GM10248 (cell line): ENCODE measurements around the gene ZNF664.

Experiments
- CTCF ChIA-PET: fragments of 300-600 bp; sonication (Branson Sonifier 250); formaldehyde crosslinking; extraction: SDS; loops from one replicate; lab custom pipeline; 2021; ENCODE audit warnings: antibody characterized with exemption; lab: Yijun Ruan, JAX
- POLR2A ChIA-PET: fragments of 350-650 bp; sonication (Branson Sonifier 250); formaldehyde crosslinking; extraction: SDS; loops from one replicate; lab custom pipeline; 2020; ENCODE audit warnings: antibody characterized with exemption; lab: Yijun Ruan, JAX
- DNase-seq: peaks from one replicate; pipeline ENCODE4 v3.0.0; 2012; ENCODE audit errors: extremely low spot score
- CTCF ChIP-seq: IDR thresholded peaks from 2 replicates; pipeline ENCODE4 v1.5.1; 2012; ENCODE audit warnings: mild to moderate bottlenecking, low read depth; ENCODE audit errors: extremely low read depth, missing control alignments, control extremely low read depth

The ZNF664 gene

GRCh38 chr12:123931686-123932321, 41.2 kb upstream of the ZNF664 start:
- no peak for DNase-seq
- CTCF ChIA-PET, result interaction anchor here (1.8 kb wide), 1 partner anchor 27 kb away, joined by 4 read pairs; no protein-coding TSS in a partner anchor
- no peak for TF ChIP-seq CTCF
- POLR2A ChIA-PET, result no interaction called here

GRCh38 chr12:123933214-123933613, 39.8 kb upstream of the ZNF664 start:
- CTCF ChIA-PET, result interaction anchor here (0.6 to 1.8 kb wide), 2 partner anchors 28 to 134 kb away, joined by 3 to 4 read pairs; no protein-coding TSS in a partner anchor
- TF ChIP-seq CTCF, result no peak

GRCh38 chr12:123934016-123934620, 38.9 kb upstream of the ZNF664 start:
- CTCF ChIA-PET, result interaction anchor here (3.7 kb wide), 1 partner anchor 7 kb away, joined by 15 read pairs; no protein-coding TSS in a partner anchor
- no peak for DNase-seq
- no peak for TF ChIP-seq CTCF
- POLR2A ChIA-PET, result no interaction called here

More at GRCh38 chr12:123933214-123933613, 39.8 kb upstream of the ZNF664 start:
- DNase-seq, result no peak
- POLR2A ChIA-PET, result no interaction called here

GRCh38 chr12:123934829-123935228, 38.2 kb upstream of the ZNF664 start:
- no peak for TF ChIP-seq CTCF
- POLR2A ChIA-PET, result no interaction called here
- CTCF ChIA-PET, result interaction anchor here (3.7 kb wide), 1 partner anchor 8 kb away, joined by 15 read pairs; no protein-coding TSS in a partner anchor
- no peak for DNase-seq

- no peak for TF ChIP-seq CTCF
- DNase-seq, result no peak
- CTCF ChIA-PET, result interaction anchor here (2.1 to 3.7 kb wide), 2 partner anchors 9 to 30 kb away, joined by 5 to 15 read pairs; no protein-coding TSS in a partner anchor
- POLR2A ChIA-PET, result no interaction called here
Measured at GRCh38 chr12:123935956-123936355, 37.1 kb upstream of the ZNF664 start.

GRCh38 chr12:123936471-123936870, 36.5 kb upstream of the ZNF664 start:
- no peak for DNase-seq
- ChIA-PET POLR2A (no interaction called here), CTCF (interaction anchor here (2.1 to 3.7 kb wide), 2 partner anchors 10 to 31 kb away, joined by 5 to 15 read pairs; no protein-coding TSS in a partner anchor)
- no peak for TF ChIP-seq CTCF
